OCI-M2 (cell line): ENCODE data around the gene BTK.

Source experiments
- DNase-seq: peaks from one replicate; lab custom pipeline; 2025; ENCODE audit not compliant: unreplicated experiment; lab: John Stamatoyannopoulos, UW

BTK gene

DNA sequence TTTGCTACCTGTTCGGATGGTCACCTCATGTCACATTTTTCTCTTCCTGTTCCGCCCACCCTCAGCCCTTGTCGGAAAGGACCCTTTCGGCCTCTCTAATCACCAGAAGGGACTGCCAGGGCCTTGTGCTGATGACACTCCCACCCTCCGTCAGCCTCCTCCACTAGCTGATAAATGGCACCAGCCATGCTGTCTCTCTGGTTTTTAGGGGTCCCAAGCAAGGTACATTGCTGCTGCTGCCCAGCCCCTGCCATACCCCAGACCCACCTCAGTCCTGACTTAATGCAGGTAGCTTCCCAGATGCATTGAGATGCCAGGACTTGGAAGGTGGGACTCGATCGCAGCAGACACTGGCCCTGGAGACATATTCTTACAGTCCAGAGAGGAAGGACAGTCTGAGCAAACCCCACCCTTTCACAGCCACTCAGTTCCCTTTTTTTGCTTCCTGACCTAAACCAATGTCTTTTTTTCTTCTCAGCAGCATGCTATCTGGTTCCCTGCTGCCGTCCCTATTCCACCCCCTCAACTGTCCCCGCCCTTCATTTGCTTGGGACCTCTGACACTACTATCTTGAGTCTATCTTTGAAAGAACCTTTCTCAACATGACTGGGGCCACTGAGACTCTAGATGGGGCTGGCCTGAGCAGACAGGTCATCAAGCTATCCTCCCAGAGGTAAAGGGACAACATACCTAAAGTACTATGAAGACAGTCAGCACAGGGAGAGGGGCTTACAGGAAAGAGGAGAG, at the start of gene BTK:
Gene BTK (minus strand): TSS at position 397 of the 747 bp plus-strand sequence. CDS start 10,907 bp downstream, outside the sequence.
- peak; percentile 11 for DNase-seq

GRCh38 chrX:101430457-101431078, 44.6 kb upstream of the BTK start:
- DNase-seq: no peak

DNA sequence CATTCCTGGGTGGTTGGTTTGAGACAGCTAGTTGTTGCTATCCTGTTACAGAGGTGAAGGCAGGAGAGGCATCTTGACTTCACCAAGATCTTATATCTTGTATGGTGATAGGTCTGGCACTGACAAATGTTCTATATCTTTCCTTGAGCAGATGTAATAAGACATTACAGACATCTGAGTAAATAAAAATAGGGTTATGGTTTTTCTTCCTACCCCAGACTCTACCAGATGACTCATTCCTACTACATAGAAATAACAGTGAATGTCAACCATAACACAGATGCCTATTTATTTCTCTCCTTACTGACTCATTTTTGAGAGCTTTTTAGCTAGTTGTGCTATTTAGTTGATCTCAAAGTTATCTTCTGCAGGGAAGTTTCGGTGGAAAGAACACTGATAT, 43.9 kb upstream of the BTK start:
- no peak for DNase-seq

DNA sequence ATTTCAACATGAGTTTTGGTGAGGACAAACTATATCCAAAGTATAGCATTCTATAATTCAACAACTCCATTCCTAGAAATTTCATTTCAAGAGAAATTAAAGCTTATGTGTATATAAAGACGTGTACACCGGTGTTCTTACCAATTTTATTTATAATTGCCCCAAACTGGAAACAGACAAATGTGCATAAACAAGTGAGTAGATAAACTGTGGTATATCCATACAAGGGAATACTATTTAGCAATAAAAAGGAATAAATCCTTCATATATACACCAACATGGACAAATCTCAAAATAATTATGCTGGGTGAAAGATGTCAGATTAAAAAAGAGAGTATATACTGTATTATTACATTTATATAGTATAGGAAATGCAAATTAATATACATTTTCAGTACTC, 42.0 kb upstream of the BTK start:
- no peak for DNase-seq

DNA sequence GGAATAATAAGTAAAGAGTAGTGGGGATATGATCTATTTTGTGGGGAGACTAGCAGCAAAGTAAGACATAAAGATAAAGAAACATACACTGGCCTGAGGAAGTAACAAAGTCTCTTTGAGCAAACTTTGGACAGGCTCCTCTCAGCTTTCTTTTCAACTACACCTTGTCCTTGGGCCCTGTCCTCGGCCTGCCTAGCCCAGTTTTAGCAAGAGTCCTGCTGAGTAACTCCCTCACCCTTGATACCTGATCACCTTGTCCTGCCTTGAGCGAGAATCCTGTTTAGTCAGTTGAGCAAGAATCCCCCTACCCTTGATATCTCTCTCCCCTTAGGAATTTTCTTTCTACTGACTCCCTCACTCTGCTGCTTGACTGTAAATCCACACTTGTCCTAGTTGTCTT, 33.5 kb upstream of the BTK start:
- no peak for DNase-seq

DNA sequence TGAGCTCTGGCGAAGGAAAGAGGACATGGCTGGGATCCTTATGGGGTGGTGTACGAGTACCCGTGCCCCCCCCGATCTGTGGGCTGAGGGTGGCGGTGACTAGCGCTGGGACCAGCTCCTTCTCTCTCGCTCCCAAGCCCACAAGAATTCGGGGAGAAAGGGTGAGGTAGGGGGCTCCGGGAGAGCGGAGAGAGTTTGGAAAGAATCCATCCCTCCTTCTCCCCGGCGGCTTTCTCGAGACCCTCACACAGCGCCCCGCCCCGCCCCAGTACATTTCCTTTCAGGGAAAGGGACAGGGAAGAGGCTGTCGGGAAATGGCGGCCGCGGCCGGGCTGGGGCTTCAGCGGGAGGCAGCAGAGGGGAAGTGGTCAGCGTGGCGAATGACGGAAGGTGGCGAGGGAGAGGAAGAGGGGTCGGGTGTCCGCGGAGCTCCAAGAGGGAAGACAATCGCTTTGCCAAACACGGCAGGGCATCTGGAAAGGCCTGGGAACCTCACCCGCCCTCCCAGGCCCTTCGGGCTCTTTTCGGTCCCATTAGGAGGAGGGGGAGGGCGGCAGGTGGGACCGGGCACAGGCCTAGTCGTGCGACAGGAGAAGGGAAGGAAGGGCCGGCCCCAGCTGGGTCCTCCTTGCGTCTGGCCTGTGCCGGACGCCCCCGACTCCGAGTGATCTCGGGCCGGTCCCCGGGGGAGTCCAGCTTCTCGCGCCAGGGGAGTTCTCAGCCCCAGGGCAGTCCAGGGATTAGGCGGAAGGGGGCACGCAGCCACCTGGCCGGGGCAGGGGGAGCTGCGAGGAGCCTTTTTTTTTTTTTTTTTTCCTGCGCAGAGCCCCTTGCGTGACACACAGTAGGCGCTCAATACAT, 32.2 kb upstream of the BTK start:
- DNase-seq: no peak

DNA sequence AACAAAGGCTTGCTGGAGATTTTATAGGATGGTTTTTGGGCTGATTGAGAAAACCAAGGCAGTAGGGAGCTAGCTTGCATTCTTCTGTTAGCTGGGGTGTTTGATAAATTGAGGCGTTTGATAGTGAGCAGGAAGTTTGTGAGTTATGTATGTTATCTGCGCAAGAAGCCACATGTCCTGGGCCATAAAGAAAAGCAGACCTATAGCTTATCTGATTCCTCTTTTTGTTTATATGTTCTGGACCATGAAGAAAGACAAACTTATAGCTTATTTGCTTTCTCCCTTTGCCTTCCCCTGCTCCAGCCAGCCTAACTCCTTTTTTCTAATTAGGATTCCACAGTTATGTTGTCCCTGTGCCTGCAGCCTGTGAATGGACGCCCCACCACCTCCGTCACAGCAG, 31.2 kb upstream of the BTK start:
- DNase-seq: no peak

DNA sequence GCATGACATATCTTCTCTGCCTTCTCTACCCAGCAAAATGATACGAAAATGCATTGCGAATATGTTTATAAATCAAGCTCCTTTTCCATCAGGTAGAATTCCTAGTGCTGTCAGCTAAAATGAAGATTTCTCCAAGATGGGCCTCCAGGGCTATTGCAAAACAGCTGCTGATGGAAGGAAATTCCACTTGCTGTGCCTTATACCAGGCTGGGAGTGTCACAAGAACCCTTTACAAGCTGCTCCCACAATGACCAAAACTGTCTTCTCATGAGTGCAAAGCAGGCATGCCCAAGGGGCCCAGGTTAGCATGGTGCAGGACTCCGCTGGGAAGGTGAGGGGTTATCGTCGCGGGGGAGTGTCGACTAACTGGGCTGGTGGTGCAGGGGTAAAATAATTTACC, 30.7 kb upstream of the BTK start:
- DNase-seq: no peak

- DNase-seq: peak; percentile 2
These were observed 29.5 kb upstream of the BTK start for GRCh38 chrX:101415180-101416145.

GRCh38 chrX:101411984-101412383, 26.0 kb upstream of the BTK start:
- no peak for DNase-seq

- DNase-seq: no peak
These were observed 24.5 kb upstream of the BTK start for GRCh38 chrX:101410461-101410860.

DNA sequence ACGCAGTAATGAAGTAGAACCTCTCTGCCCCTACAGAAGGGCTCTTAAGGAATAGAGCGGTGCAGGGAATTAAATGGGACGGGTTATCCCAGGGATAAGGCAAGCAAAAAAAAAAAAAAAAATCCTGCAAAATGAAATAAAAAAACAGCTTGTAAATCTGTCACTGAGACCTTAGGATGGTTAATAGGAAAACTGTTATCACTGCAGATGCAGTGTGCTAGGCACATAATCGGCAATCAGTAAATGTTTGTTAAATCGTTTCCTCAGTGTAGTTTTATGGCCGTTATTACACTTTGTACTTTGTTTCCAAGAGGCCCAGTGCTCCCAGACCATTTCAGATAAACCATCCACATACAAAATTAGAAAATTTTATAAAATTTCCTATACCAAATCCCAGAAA, 23.1 kb upstream of the BTK start:
- DNase-seq: no peak

DNA sequence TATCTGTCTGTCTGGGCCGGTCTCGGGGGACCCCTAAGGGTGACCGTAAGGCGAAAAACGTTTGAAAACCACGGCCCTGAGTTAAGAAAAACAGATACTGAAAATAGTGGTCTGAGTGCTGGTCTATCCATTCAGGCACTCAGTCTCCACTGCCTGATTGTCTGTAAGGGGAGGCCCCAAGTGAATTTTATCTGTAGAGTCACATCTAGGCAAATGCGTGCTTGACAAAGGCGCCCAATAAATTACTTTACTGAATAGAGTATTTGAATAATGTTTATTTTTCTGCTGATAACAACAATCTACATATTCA, 22.5 kb upstream of the BTK start:
- no peak for DNase-seq

GRCh38 chrX:101407748-101408531, 21.9 kb upstream of the BTK start, which contains the start of the genes GLA and HNRNPH2:
GLA (minus strand) TSS chrX:101407925; CDS start chrX:101407903, 22 bp downstream.
HNRNPH2 (plus strand) TSS chrX:101408222; CDS start chrX:101411989, 3,767 bp downstream.
- DNase-seq: peak; percentile 67

DNA sequence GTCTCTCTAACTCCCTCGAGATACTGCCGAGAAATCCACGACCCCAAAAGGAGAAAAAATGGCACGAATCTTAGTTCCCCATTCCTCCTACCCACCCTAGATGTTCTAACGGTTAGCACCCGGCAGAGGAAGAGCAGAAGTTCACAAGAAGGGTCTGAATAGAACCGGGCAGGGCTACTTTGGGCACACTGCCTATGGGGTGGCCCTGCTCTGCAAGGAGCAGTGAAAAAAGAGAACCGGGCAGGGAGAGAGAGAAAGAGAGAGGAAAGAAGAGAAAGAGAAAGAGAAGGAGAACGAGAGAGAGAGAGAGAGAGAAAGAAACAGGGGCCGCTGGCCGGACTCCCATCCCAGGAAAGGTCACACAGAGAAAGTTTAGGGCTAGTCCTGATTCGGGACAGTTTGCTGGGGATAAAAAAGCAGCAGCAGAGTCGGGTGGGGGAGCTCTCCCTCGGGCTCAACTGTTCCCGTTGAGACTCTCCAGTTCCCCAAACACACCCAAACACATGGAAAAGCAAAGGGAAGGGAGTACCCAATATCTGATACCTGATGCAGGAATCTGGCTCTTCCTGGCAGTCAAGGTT, 21.3 kb upstream of the BTK start:
- DNase-seq: no peak

DNA sequence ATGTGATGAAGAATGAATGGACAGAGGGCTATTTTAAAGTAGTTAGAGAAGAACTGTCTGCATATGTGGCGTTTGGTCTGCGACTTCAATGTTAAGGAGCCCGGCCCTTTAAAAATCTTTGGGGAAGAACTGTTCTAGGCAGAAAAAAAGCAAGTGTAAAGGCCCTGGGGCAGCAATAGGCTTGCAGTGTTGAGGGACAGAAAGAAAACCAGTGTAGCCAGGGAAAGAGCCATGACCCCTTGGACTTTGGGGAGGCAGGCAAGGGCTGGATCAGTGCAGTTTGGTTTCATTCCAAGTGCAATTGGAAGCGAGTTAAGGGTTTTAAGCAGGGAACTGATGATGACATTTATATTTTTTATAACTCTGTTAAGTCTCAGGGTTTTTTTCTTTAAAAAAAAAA, 13.8 kb upstream of the BTK start:
- DNase-seq: no peak

DNA sequence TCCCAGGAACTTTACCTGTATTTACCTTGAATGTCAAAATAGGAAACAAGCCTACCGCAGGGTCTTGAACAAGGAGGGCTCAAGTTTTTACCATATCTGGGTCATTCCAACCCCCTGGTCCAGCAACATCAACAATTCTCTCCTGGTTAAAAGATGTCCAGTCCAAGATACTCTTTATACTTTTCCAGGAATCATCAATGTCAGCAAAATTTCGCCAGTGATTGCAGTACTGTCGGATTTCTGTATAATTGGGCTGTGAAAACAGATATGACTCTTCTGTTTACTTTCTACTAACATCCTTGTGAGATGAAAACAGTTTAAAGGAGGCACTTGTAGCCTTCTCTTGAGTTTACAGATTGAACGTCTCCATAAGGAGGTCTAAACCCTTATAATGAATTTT, 12.7 kb upstream of the BTK start:
- DNase-seq: no peak

DNA sequence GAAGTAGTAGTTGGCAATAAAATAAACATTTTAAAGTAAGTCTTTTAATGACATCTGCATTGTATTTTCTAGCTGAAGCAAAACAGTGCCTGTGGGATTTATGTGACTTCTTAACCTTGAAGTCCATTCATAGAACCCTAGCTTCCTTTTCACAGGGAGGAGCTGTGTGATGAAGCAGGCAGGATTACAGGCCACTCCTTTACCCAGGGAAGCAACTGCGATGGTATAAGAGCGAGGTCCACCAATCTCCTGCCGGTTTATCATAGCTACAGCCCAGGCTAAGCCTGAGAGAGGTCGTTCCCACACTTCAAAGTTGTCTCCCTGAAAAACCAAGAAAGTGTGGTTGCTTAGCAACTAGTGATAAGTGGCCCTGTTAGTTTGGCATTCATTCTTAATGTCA, 11.8 kb upstream of the BTK start:
- no peak for DNase-seq

- DNase-seq: no peak
These were observed 9.8 kb upstream of the BTK start for GRCh38 chrX:101395789-101396188.

GRCh38 chrX:101394372-101394771, 8.4 kb upstream of the BTK start:
- DNase-seq: no peak
